ENCODE data around the gene PRKAR2B. TPM values are rescaled to one million over a fixed set of nuclear protein-coding genes. Genes with fewer than 3 reads are reported as not detected.

PRKAR2B gene
- polyA plus RNA-seq, 1 donor from 2014 or later, result 297 TPM

GRCh38 chr7:107059468-107059867 is 15.0 kb downstream of the PRKAR2B start:
- Histone ChIP-seq H3K36me3 (ENCODE audit: insufficient read depth, low read length) (no peaks in the 10 kb centered on the region), H3K9ac (ENCODE audit: low read length) (no peak overlapping the region), H3K27me3 (ENCODE audit: insufficient read depth, low read depth, low read length) (no peaks in the 10 kb centered on the region), H3K4me2 (ENCODE audit: low read length) (no peak overlapping the region), H3K79me2 (replicated peaks; ENCODE audit: insufficient read depth, low read length) (peaks cover 60% of the 10 kb centered on the region), H3K27ac (ENCODE audit: low read length) (no peak overlapping the region), H2AFZ (ENCODE audit: low read depth, low read length) (no peak overlapping the region), H3K9me3 (ENCODE audit: low read length) (no peaks in the 10 kb centered on the region), H3K9me2 (ENCODE audit: insufficient read depth, low read length) (no peaks in the 10 kb centered on the region), H4K20me1 (ENCODE audit: insufficient read depth) (peaks cover 15% of the 10 kb centered on the region), H3K4me3 (ENCODE audit: low read length) (no peak overlapping the region), H3F3A (ENCODE audit: insufficient read depth, low read length, poor library complexity, severe bottlenecking) (no peaks in the 10 kb centered on the region)
- TF ChIP-seq SMC3 (conservative IDR thresholded peaks at IDR 0.05; ENCODE audit: poor library complexity) (no peak), POLR2AphosphoS5 (IDR thresholded peaks at IDR 0.05) (no peak), MXI1 (conservative IDR thresholded peaks at IDR 0.05; ENCODE audit: poor library complexity, severe bottlenecking) (no peak), EZH2 (IDR thresholded peaks at IDR 0.05; ENCODE audit: borderline replicate concordance, insufficient read depth, low read length, poor library complexity, severe bottlenecking) (no peak), TAF1 (IDR thresholded peaks at IDR 0.05; ENCODE audit: low read depth) (no peak), RAD21 (conservative IDR thresholded peaks at IDR 0.05) (no peak), EP300 (conservative IDR thresholded peaks at IDR 0.05; ENCODE audit: poor library complexity, severe bottlenecking) (no peak), CTCF (IDR thresholded peaks at IDR 0.05; ENCODE audit: poor library complexity, severe bottlenecking) (no peak)
- TF ChIP-seq, protein P1, sequence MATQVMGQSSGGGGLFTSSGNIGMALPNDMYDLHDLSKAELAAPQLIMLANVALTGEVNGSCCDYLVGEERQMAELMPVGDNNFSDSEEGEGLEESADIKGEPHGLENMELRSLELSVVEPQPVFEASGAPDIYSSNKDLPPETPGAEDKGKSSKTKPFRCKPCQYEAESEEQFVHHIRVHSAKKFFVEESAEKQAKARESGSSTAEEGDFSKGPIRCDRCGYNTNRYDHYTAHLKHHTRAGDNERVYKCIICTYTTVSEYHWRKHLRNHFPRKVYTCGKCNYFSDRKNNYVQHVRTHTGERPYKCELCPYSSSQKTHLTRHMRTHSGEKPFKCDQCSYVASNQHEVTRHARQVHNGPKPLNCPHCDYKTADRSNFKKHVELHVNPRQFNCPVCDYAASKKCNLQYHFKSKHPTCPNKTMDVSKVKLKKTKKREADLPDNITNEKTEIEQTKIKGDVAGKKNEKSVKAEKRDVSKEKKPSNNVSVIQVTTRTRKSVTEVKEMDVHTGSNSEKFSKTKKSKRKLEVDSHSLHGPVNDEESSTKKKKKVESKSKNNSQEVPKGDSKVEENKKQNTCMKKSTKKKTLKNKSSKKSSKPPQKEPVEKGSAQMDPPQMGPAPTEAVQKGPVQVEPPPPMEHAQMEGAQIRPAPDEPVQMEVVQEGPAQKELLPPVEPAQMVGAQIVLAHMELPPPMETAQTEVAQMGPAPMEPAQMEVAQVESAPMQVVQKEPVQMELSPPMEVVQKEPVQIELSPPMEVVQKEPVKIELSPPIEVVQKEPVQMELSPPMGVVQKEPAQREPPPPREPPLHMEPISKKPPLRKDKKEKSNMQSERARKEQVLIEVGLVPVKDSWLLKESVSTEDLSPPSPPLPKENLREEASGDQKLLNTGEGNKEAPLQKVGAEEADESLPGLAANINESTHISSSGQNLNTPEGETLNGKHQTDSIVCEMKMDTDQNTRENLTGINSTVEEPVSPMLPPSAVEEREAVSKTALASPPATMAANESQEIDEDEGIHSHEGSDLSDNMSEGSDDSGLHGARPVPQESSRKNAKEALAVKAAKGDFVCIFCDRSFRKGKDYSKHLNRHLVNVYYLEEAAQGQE (IDR thresholded peaks at IDR 0.05; ENCODE audit: borderline replicate concordance), result no peak

DNA sequence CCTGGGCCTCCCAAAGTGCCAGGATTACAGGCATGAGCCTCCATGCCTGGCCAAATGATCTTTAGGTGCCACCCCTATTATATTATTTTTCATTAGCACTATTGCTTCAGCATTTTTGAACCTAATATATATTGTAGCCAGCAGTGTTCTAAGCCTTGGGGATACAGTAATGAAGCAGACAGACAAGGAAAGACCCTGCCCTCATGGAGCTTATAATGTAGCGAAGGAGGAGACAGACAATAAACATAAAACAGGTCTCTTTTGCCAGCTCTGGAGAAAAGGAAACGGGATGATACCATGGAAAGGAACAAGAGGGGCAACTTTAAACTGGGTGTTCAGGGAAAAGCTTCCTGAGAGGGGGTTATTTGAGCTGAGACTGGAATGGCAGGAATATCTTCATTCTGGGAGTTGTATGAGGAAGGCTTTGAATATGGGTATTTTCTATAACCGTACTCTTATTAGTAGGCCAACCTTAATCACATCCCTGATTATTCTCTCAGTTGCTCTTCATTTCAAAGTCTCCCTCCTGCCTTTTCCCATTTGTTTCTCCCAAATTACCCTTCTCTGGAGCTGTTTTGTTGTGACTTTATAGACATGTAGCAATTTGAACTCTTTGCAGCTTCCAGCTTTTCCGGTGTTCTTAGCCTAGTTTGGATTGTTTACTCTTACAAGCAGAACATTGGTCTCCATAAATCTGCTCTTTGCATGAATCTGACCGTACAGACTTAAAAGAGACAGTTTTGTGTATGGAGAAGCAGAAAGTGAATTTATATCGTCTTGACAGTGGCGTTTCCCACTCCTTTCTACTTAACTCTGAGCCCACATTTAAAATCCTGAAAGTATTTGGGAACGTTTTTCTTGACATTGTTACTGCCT is 19.0 kb downstream of the PRKAR2B start:
- H3F3A ChIP-seq (ENCODE audit: insufficient read depth, low read length, poor library complexity, severe bottlenecking), result no peaks in the 10 kb centered on the region
- no peak overlapping the region for H3K27ac ChIP-seq (ENCODE audit: low read length)
- no peak overlapping the region for H3K9ac ChIP-seq (ENCODE audit: low read length)
- no peaks in the 10 kb centered on the region for H3K36me3 ChIP-seq (ENCODE audit: insufficient read depth, low read length)
- H3K4me3 ChIP-seq (ENCODE audit: low read length), result no peak overlapping the region
- no peak overlapping the region for H2AFZ ChIP-seq (ENCODE audit: low read depth, low read length)
- no peak overlapping the region for H3K4me2 ChIP-seq (ENCODE audit: low read length)
- H3K9me2 ChIP-seq (ENCODE audit: insufficient read depth, low read length), result no peaks in the 10 kb centered on the region
- no peaks in the 10 kb centered on the region for H3K27me3 ChIP-seq (ENCODE audit: insufficient read depth, low read depth, low read length)
- H3K79me2 ChIP-seq (replicated peaks; ENCODE audit: insufficient read depth, low read length), result peaks cover 46% of the 10 kb centered on the region
- no peak for TF ChIP-seq MXI1 (conservative IDR thresholded peaks at IDR 0.05; ENCODE audit: poor library complexity, severe bottlenecking)
- no peak for TF ChIP-seq CTCF (IDR thresholded peaks at IDR 0.05; ENCODE audit: poor library complexity, severe bottlenecking)
- TF ChIP-seq SMC3 (conservative IDR thresholded peaks at IDR 0.05; ENCODE audit: poor library complexity), result no peak
- TF ChIP-seq TAF1 (IDR thresholded peaks at IDR 0.05; ENCODE audit: low read depth), result no peak
- TF ChIP-seq EP300 (conservative IDR thresholded peaks at IDR 0.05; ENCODE audit: poor library complexity, severe bottlenecking), result no peak
- TF ChIP-seq RAD21 (conservative IDR thresholded peaks at IDR 0.05), result no peak
- no peak for TF ChIP-seq POLR2AphosphoS5 (IDR thresholded peaks at IDR 0.05)
- TF ChIP-seq EZH2 (IDR thresholded peaks at IDR 0.05; ENCODE audit: borderline replicate concordance, insufficient read depth, low read length, poor library complexity, severe bottlenecking), result no peak
- TF ChIP-seq, protein P1 (IDR thresholded peaks at IDR 0.05; ENCODE audit: borderline replicate concordance), result no peak
- no peaks in the 10 kb centered on the region for H4K20me1 ChIP-seq (ENCODE audit: insufficient read depth)
- H3K9me3 ChIP-seq (ENCODE audit: low read length), result no peaks in the 10 kb centered on the region
